Left ventricle myocardium superior (tissue), 1 donor: ENCODE results near the gene SLC6A6. TPM values are rescaled to one million over a fixed set of nuclear protein-coding genes. Genes with fewer than 3 reads are reported as not detected.

ENCODE experiments used
- ATAC-seq: fragments of 200-7000 bp; cut with Tn5 transposase; one replicate; pipeline ENCODE4 v1.9.1; 2020; ENCODE audit warnings: mild to moderate bottlenecking, moderate library complexity
- DNase-seq: peaks from one replicate; pipeline ENCODE4 v3.0.0-alpha.2; 2020
- intact Hi-C: fragments of 100-400 bp; cut with micrococcal nuclease; formaldehyde crosslinking; loops from one replicate; pipeline ENCODE4 v1.11.0; 2022
- total RNA-seq: library from RNA; stranded (reverse); fragmentation: NEBNext Ultra II Directional; extraction: Animal tissue kit (Norgen Biotek cat#: 25700); gene quantifications from one replicate; pipeline ENCODE4 v1.2.1, GENCODE V29; 2021
- donor health status: DM: no; HTN: yes; CAD: no; lungs with severe emphysema.

SLC6A6 gene
- total RNA-seq, 1 donor from 2014 or later, result 14.1 TPM

GRCh38 chr3:14520149-14520548 is 117.7 kb downstream of the SLC6A6 start:
- ATAC-seq (no peak), DNase-seq (no peak)
- intact Hi-C loops, result no loop called here

DNA sequence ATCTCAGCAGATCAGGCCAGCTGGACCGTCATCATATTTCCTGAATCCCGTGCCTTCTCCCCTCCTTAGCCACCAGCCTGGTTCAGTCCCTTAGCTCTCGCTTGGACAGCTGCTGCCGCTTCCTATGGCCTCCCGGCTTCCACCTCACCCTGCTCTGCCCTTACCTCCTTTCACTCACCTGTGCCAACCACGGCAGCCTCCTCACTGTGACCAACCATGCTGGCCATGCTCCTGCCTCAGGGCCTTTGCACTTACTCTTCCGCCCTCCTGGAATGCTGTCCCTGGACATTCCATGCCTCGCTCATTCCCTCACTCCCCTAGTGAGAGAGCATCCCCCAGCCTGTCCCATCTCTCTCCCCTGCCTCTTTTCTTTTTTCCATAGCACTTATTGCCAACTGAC is 118.6 kb downstream of the SLC6A6 start:
- ATAC-seq (no peak), DNase-seq (no peak)
- intact Hi-C loops, result no loop called here

DNA sequence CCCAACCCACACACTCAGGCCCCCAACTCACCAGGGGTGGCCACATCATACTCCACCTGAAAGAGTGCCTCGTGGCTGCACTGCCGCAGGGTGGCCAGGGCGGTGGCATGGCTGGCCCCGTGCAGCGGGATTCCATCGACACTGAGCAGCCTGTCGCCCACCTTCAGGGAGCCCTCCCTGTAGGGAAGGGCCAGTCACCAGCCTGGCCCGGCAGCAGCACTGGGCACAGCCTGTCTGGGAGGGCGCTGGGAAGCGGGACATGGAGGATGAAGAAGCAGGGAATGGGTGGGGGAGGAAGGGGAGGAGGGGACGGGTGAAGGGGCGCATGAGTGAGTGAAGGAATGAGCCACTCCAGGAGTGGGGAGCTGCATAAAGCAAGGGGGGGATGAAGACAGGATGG is 119.2 kb downstream of the SLC6A6 start:
- DNase-seq (peak; percentile 27), ATAC-seq (peak; percentile 0)
- intact Hi-C loops, result no loop called here

GRCh38 chr3:14522129-14522691 is 119.8 kb downstream of the SLC6A6 start:
- ATAC-seq, result peak; percentile 83
- intact Hi-C loops, result no loop called here
- DNase-seq, result peak; percentile 87

- ATAC-seq (no peak), DNase-seq (peak; percentile 39)
- intact Hi-C loops, result no loop called here
Observed at GRCh38 chr3:14522768-14523167, 120.4 kb downstream of the SLC6A6 start.

- ATAC-seq (no peak), DNase-seq (no peak)
- intact Hi-C loops, result no loop called here
Observed at GRCh38 chr3:14523792-14524191, 121.4 kb downstream of the SLC6A6 start.

DNA sequence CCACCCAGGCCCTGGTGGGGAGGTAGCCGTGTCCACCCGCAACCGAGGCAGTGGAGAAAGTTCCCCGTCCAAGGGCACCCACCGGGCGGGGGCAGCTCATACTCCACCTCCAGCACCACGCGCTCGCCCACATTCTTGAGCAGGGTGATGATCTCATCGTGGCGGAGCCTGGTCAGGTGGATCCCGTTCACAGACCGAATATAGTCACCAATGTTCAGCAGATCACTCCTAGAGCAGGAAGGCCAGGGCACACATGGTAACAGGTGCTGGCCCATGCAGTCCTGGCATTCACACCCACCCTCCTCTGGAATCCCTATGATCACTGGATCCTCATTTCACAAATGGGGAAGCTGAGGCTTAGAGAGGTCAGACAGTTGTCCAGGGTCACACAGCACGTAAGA is 121.9 kb downstream of the SLC6A6 start:
- intact Hi-C loops, result no loop called here

GRCh38 chr3:14524920-14525660 is 122.7 kb downstream of the SLC6A6 start:
- ATAC-seq, result no peak
- intact Hi-C loops, result no loop called here
- DNase-seq, result no peak

More for the DNA sequence above, 121.9 kb downstream of the SLC6A6 start:
- ATAC-seq, result peak; percentile 74
- peak; percentile 82 for DNase-seq

DNA sequence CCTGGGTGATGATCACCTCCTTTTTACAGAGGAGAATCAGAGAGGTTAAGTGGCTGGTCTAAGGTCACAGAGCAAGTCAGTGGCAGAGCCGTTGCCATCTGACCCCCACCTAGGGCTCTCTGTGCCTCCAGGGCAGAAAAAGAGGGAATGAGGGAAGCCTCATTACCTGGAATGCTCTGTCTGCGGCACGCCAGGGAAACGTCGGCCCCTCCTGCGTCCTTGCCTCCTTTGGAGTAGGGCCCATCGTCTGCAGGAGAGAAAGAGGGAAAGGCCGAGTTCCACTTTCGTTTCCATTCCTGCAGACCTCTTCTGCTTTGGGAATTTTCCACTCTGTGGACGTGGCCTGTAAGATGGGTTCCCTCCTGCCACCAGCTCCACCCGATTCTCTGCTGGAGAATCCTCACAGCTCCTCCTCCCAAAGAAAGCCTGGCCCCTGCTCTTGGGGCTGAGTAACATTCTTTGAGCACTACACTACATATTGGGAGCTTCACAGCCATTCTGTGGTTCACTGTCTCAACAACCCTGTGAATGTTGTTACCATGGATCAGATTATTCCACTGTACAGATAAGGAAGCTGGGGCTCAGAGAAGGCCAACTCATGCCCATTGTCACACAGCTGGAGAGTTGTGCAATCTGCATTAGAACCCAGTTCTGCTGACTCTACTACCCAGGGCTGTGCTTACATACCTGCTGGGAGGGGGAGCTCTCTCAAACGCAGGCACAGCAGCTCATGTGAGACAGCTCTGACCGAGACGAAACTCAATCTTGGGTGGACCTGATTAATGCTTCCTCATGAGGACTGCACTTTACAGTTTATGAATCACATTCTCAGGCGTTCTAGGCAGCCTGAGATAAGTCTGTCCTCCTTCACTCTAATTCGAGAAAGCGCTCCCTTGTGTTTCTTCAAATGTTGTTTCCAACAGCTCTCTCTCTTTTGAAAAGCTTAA is 123.6 kb downstream of the SLC6A6 start:
- intact Hi-C loops, result no loop called here
- no peak for ATAC-seq
- no peak for DNase-seq

DNA sequence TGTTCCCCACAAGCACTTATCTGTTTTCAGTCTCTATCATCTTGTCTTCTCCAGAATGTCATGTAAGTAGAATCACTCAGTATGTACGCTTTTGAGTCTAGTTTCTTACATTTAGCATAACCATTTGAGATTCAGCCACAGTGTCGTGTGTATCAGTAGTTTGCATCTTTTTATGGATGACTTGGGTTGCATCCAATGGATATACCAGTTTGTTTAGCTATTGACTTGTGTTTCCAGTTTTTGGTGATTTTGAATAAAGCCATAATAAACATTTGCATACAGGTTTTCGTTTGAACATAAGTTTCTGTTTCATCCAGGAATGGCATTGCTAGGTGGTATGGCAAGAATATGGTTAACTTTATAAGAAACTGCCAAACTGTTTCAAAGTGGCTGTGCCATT is 125.7 kb downstream of the SLC6A6 start:
- intact Hi-C loops, result no loop called here
- DNase-seq, result no peak
- ATAC-seq, result no peak

- DNase-seq (no peak), ATAC-seq (no peak)
Observed at GRCh38 chr3:14531856-14532395, 129.5 kb downstream of the SLC6A6 start.

DNA sequence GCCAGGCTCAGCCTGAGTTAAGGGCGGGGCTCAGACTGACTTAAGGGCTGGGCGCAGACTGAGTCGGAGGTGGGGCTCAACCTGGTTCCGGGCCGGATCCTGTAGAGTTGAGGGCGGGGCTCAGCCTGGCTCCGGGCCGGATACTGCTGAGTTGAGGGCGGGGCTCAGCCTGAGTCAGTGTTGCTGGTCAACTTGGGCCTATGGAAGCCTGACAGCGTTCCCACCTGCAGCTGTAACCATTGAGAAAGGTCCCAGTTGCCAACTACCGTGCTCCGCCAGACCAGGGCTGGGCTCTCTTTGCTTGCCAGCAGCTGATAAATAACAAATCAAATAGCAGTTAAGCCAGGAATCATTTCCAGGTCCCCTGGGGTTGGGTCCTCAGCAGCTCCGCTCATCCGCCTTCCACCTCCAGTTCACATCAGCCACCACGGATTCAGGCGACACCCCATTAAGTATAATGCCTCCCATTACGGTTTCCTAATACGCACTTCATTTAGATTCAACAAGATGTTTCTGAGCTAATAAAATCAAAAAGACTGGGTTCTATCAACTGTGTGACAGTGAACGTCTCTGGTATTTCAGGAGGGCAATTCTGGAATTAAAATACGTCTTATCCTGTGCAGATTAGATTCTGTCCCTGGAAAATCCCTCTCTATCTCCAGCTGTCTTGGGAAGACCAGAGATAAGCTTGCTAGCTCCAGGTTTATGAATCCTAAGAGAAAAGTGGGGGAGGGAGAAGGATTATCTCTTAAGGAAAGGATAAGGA is 130.5 kb downstream of the SLC6A6 start:
- intact Hi-C loops, result no loop called here
- DNase-seq (peak; percentile 49), ATAC-seq (peak; percentile 59)

More at GRCh38 chr3:14531856-14532395, 129.5 kb downstream of the SLC6A6 start:
- intact Hi-C loops, result no loop called here

GRCh38 chr3:14533457-14533958 is 131.1 kb downstream of the SLC6A6 start:
- intact Hi-C loops, result no loop called here
- DNase-seq (no peak), ATAC-seq (no peak)

DNA sequence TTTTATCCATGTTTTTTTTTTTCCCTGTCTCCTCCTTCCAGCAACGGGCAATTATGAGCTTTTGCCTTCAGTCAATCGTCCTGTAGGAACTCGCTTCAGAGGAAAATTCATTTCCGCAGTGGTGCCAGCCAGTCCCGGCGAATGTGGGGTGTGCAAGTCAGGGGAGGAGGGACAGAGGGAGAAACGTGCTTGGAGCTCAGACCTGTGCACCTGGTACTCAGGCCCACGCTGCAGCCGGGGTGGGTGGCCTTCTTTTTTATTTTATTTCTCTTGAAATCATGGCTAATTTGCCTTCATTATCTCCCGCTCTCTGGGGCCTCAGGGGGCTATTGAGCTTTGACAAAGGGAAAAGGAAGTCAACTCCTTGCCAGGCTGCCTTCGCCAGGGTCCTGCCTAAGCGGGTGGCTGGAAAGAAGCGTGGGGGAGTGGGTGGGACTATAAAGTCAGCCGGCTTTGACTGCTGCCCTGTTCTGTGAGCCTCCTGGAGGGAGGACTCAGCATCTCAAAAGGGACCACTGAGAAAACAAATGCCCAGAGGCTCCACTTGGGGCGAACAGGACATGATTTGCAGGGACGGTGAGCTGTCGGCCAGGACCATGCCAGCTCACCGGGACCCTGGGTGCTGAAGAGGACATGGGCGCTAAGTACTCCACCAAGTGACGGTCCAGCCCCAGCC is 132.2 kb downstream of the SLC6A6 start:
- DNase-seq (no peak), ATAC-seq (no peak)
- intact Hi-C loops, result no loop called here

DNA sequence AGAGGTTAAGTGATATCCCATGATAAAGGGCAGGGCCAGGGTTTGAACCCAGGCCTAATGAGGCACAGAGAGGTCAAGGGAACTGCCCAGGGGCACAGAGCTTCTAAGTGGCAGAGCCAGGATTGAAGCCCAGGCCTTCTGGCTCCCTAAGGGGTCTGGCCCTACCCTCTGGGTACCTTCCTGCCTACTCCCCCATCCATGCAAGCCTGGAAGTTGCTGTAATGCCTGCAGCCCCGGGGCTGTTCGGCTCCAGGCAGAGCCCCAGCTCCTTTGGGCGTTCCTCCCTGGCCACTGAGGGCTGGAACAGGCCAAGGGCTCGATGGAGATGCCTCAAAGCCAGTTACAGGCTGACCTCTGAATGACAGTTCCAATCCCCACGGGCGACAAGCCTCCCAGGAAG is 133.2 kb downstream of the SLC6A6 start:
- intact Hi-C loops, result no loop called here
- no peak for DNase-seq
- ATAC-seq, result no peak

DNA sequence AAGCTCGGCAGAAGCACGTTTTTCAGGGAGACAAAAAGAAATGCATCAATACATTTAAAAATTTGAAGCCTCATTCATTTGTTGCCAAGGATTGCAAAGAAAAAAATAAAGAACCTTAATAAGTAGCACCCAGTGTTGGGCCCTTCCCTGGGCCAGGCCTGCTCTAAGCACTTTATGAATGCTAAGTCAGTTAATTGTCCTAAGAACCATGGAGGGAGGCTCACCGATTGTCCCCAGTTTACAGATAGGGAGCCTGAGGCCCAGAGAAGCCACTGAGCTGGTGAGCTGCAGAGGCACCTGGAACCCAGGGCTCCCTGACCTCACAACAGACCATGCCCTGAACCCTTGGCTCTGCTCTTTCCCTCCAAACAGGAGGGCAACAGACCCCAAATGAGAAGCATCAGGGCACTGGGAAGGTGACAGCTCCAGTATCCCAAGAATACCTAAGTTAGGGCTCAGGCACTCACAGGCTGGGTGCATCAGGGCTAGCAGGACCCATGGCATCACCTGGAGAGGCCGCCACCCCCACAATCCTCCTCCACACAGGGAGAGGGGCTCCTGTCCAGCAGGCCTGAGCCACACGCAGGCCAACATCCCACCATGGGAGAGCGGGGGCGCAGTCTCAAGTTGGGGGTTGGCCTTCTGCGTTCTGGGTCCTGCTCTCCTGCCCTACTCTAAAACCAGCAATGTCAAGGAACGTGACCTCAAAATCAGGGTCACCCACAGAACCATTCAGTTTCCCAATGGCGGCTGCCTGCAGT is 133.8 kb downstream of the SLC6A6 start:
- ATAC-seq, result no peak
- intact Hi-C loops, result no loop called here
- DNase-seq, result no peak

DNA sequence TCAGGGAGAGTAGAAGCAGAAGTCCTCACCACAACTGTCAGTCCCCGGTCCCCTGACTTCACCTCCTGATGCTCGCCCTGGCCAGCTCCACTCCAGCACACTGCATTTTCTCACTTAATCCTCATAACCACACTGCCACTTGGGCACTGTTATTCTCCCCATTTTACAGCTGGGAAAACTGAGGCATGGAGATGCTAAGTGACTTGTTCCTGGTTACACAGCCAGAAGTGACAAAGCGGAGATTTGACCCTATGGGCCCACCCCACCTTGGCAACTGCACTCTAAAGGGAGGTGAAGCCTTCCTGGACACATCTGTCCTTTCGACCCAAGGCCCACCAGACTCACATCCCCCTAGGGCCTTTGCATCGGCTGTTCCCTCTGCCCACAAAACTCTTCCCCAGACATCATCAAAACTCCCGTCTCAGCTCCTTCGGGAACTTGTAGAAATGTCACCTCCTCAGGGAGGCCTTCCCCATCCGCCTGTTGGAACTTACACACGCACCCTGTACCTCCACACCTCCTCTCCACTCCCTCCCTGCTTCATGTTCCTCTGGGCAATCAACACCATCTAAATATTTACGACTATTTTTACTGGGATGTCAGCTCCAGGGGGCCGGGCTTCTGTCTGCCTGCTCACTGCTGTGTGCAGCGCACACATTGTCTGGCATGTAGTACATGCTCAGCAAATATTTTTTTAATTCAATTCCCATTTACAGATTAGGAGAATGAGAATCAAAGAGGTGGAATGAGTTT is 134.6 kb downstream of the SLC6A6 start:
- ATAC-seq, result no peak
- intact Hi-C loops, result no loop called here
- peak; percentile 5 for DNase-seq
